ENCODE results near the gene GABRQ.
"Not testable (repeated sequence)": the region's sequence is repeated elsewhere in the genome, so short reads cannot be mapped to it uniquely, and the experiment has no call there.

GABRQ gene

GRCh38 chrX:152656890-152657289 lies 19.2 kb downstream of the GABRQ start:
- no peak for DNase-seq (ENCODE audit: low read depth in 1 of 2, low spot score in 1 of 2)

DNA sequence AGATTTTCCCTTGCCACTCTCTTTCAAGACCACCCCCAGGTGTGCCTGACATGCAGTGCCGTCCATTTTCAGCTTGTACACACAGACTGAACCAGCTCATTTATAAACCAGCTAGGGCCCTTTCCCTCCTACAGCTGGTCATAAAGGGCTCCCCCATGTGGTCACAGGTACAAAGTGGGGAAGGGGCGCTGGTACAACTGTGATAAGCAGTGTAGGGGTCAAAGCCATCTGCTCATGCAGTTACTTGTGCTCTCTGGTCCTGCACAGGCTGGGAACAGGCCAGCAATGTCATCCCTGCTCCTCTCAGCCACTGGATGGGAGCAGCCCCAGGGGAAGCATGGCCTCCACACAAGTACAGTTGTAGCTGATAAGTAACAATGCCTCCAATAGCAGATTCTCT lies 20.6 kb downstream of the GABRQ start:
- no peak for DNase-seq (ENCODE audit: low read depth in 1 of 2, low spot score in 1 of 2)

- DNase-seq (ENCODE audit: low read depth in 1 of 2, low spot score in 1 of 2): no peak
Observed at GRCh38 chrX:152663086-152663485, 25.4 kb downstream of the GABRQ start.

- no peak for DNase-seq (ENCODE audit: low read depth in 1 of 2, low spot score in 1 of 2)
Observed at GRCh38 chrX:152674135-152674534, 36.4 kb downstream of the GABRQ start.

DNA sequence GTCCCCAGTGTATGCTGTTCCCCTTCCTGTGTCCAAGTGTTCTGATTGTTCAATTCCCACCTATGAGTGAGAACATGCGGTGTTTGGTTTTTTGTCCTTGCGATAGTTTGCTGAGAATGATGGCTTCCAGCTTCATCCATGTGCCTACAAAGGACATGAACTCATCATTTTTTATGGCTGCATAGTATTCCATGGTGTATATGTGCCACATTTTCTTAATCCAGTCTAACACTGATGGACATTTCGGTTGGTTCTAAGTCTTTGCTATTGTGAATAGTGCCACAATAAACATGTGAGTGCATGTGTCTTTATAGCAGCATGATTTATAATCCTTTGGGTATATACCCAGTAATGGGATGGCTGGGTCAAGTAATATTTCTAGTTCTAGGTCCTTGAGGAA lies 37.0 kb downstream of the GABRQ start:
- DNase-seq (ENCODE audit: low read depth in 1 of 2, low spot score in 1 of 2): not testable (repeated sequence)

- DNase-seq (ENCODE audit: low read depth in 1 of 2, low spot score in 1 of 2): not testable (repeated sequence)
Observed at GRCh38 chrX:152681012-152681411, 43.3 kb downstream of the GABRQ start.

DNA sequence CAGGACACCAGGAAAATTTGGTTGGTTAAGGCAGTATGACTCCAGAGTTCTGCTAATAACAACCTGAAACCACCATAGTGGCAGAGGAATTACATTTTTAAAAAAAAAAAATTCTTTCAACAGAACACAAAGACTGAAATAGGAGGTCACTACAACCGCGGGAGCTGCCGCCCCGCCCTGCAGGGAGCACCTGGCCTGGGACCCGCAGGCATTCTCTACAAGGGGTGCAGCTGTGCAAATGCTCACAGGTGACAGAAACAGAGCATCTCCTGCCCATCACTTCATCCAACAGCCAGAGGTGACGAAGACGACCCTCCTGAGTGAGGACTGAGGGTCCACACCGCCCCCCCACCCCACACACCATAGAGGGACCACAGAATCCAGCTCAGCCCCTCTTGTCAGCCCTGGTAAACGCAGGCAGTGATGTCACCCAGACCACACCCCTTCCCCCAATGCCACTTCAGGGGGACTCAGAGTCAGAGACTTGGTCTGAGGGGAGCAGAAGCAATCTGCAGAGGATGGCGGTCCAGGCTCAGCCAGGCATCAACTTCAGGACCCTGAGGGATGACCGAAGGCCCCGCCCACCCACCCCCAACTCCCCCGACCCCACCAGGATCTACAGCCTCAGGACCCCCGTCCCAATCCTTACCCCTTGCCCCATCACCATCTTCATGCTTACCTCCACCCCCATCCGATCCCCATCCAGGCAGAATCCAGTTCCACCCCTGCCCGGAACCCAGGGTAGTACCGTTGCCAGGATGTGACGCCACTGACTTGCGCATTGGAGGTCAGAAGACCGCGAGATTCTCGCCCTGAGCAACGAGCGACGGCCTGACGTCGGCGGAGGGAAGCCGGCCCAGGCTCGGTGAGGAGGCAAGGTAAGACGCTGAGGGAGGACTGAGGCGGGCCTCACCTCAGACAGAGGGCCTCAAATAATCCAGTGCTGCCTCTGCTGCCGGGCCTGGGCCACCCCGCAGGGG lies 60.5 kb downstream of the GABRQ start, which contains the start of gene MAGEA3:
Gene MAGEA3, plus strand, starts transcription at position 843 of the 980 bp plus-strand sequence. CDS start 2,039 bp downstream, outside the sequence.
- DNase-seq (ENCODE audit: low read depth in 1 of 2, low spot score in 1 of 2): not testable (repeated sequence)

DNA sequence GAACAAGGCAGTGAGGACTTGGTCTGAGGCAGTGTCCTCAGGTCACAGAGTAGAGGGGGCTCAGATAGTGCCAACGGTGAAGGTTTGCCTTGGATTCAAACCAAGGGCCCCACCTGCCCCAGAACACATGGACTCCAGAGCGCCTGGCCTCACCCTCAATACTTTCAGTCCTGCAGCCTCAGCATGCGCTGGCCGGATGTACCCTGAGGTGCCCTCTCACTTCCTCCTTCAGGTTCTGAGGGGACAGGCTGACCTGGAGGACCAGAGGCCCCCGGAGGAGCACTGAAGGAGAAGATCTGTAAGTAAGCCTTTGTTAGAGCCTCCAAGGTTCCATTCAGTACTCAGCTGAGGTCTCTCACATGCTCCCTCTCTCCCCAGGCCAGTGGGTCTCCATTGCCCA lies 62.7 kb downstream of the GABRQ start:
- DNase-seq (ENCODE audit: low read depth in 1 of 2, low spot score in 1 of 2): not testable (repeated sequence)

- DNase-seq (ENCODE audit: low read depth in 1 of 2, low spot score in 1 of 2): not testable (repeated sequence)
Observed at GRCh38 chrX:152706500-152706899, 68.8 kb downstream of the GABRQ start.

All from activated T-helper 1 cell treated with anti-CD3 and anti-CD28 coated beads, Interleukin-2, amount 50 U/mL, for 16 hours (primary cell).